Activated CD8-positive, alpha-beta memory T cell treated with anti-CD3 and anti-CD28 coated beads, Interleukin-2, amount 10 ng/mL, durations not matched to agents 7 days and 5 days (primary cell): ENCODE measurements around the gene CSDE1. TPM values are rescaled to one million over a fixed set of nuclear protein-coding genes. Genes with fewer than 3 reads are reported as not detected.
"Not testable (repeated sequence)": the region's sequence is repeated elsewhere in the genome, so short reads cannot be mapped to it uniquely, and the experiment has no call there.

Source experiments
- ATAC-seq: fragments of 150-1000 bp; cut with Tn5 transposase; one replicate; pipeline ENCODE4 v1.10.0; 2021; ENCODE audit warnings: moderate library complexity
- CTCF ChIA-PET: fragments of 350-600 bp; sonication (Branson Sonifier 250); formaldehyde crosslinking; loops from one replicate; lab custom pipeline; 2021; ENCODE audit warnings: antibody characterized with exemption; lab: Charles Lee
- DNase-seq: peaks from one replicate; pipeline ENCODE4 v3.0.0-alpha.2; 2020
- H3K27ac Mint-ChIP-seq: one replicate; pipeline ENCODE4 v1.8.0; 2021; ENCODE audit warnings: mild to moderate bottlenecking, mixed read lengths
- H3K27me3 Mint-ChIP-seq: one replicate; pipeline ENCODE4 v1.8.0; 2021; ENCODE audit warnings: mixed read lengths
- H3K36me3 Mint-ChIP-seq: one replicate; pipeline ENCODE4 v1.8.0; 2021; ENCODE audit warnings: mild to moderate bottlenecking, mixed read lengths
- H3K4me1 Mint-ChIP-seq: one replicate; pipeline ENCODE4 v1.8.0; 2021; ENCODE audit warnings: mixed read lengths
- H3K4me3 Mint-ChIP-seq: one replicate; pipeline ENCODE4 v1.8.0; 2021; ENCODE audit warnings: mild to moderate bottlenecking, moderate library complexity, mixed read lengths
- H3K9me3 Mint-ChIP-seq: one replicate; pipeline ENCODE4 v1.8.0; 2022; ENCODE audit warnings: low read depth, mixed read lengths
- total RNA-seq, 2 experiments: library from RNA; stranded (reverse); gene quantifications; one replicate each; pipeline ENCODE4 v1.2.3, GENCODE V29; 2021

The CSDE1 gene
- 100 to 1,000 TPM; 331 to 410 TPM for total RNA-seq

GRCh38 chr1:114757455-114758255, at the start of gene CSDE1:
CSDE1 (minus strand) TSS chr1:114757984; CDS start chr1:114739890, 18,094 bp downstream.
- Mint-ChIP-seq H3K4me1 (peaks cover 47% of the 10 kb centered on the region), H3K36me3 (peaks cover 23% of the 10 kb centered on the region), H3K4me3 (peak within 1 kb of the TSS; percentile 97), H3K27ac (peak within 1 kb of the TSS; percentile 99), H3K27me3 (no peaks in the 10 kb centered on the region), H3K9me3 (peaks cover 3% of the 10 kb centered on the region)
- CTCF ChIA-PET = interaction anchor here (0.8 to 1.5 kb wide), 3 partner anchors 12 to 41 kb away, joined by 3 to 8 read pairs (median 4); partner anchors contain the start of gene NRAS
- DNase-seq (peak; percentile 98), ATAC-seq (peak; percentile 86)

GRCh38 chr1:114804449-114804848, 46.7 kb upstream of the CSDE1 start:
- H3K9me3 Mint-ChIP-seq, ATAC-seq, H3K36me3 Mint-ChIP-seq, H3K4me3 Mint-ChIP-seq, H3K4me1 Mint-ChIP-seq, DNase-seq, CTCF ChIA-PET, H3K27me3 Mint-ChIP-seq, H3K27ac Mint-ChIP-seq: not testable (repeated sequence)

DNA sequence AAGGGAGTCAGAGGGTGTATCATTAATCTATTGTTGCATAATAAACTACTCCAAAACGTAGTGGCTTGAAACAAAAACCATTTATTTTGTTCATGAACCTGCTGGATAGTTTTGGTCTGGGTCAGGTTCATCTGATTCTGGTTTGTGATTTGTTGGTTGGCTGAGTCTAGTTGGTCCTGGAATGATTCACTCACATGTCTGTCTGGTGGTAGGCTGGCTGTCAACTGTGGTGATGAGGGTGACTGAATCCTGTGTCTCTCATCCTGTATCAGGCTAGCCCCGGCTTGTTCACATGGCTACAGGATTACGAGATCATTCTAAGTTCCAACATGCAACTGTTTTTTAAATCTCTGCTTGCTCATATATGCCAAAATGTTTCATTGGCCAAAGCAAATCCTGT, 45.2 kb upstream of the CSDE1 start:
- H3K27ac Mint-ChIP-seq = no peak overlapping the region
- ATAC-seq (no peak), DNase-seq (peak; percentile 44)
- no peaks in the 10 kb centered on the region for H3K9me3 Mint-ChIP-seq
- H3K36me3 Mint-ChIP-seq = no peaks in the 10 kb centered on the region
- CTCF ChIA-PET = no interaction called here
- H3K4me1 Mint-ChIP-seq = peaks cover 5% of the 10 kb centered on the region
- no peak overlapping the region for H3K4me3 Mint-ChIP-seq
- H3K27me3 Mint-ChIP-seq = peaks cover 4% of the 10 kb centered on the region

GRCh38 chr1:114794038-114794437, 36.3 kb upstream of the CSDE1 start:
- H3K4me1 Mint-ChIP-seq = no peaks in the 10 kb centered on the region
- CTCF ChIA-PET = no interaction called here

DNA sequence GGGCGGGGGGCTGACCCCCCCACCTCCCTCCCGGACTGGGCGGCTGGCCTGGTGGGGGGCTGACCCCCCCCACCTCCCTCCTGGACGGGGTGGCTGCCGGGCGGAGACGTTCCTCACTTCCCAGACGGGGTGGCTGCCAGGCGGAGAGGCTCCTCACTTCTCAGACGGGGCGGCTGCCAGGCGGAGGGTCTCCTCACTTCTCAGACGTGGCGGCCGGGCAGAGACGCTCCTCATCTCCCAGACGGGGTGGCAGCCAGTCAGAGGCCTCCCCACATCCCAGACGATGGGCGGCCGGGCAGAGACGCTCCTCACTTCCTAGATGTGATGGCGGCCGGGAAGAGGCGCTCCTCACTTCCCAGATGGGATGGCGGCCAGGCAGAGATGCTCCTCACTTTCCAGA, 32.8 kb upstream of the CSDE1 start:
- DNase-seq, H3K9me3 Mint-ChIP-seq, CTCF ChIA-PET, H3K36me3 Mint-ChIP-seq, ATAC-seq, H3K27ac Mint-ChIP-seq, H3K4me1 Mint-ChIP-seq, H3K4me3 Mint-ChIP-seq: not testable (repeated sequence)
- H3K27me3 Mint-ChIP-seq = peaks cover 46% of the 10 kb centered on the region

More at GRCh38 chr1:114794038-114794437, 36.3 kb upstream of the CSDE1 start:
- peaks cover 33% of the 10 kb centered on the region for H3K27me3 Mint-ChIP-seq
- H3K4me3 Mint-ChIP-seq = no peak overlapping the region
- H3K27ac Mint-ChIP-seq = no peak overlapping the region
- H3K9me3 Mint-ChIP-seq = no peaks in the 10 kb centered on the region
- no peaks in the 10 kb centered on the region for H3K36me3 Mint-ChIP-seq
- no peak for DNase-seq
- no peak for ATAC-seq

GRCh38 chr1:114786440-114786839, 28.7 kb upstream of the CSDE1 start:
- ATAC-seq, H3K9me3 Mint-ChIP-seq, H3K36me3 Mint-ChIP-seq, H3K4me1 Mint-ChIP-seq, CTCF ChIA-PET, DNase-seq, H3K27ac Mint-ChIP-seq, H3K4me3 Mint-ChIP-seq: not testable (repeated sequence)
- H3K27me3 Mint-ChIP-seq = peaks cover 49% of the 10 kb centered on the region

DNA sequence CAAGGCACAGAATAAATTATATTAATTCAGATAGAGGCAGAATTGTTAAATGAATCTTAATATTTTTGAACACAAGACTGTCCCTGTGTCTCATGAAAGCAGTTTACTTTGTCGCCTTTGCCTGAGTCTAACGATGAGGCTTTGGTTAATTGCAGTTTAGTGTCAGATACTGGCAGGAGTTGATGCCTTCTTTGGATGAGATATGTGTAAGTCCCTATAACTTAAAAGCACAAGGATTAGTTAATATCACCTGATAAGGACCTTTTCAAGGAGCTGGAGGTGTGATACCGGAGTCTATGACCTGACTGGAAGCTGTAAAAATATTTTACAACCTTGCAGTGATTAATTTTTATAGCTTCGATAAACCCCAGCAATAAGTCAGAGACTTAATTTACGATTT, 24.7 kb upstream of the CSDE1 start:
- H3K9me3 Mint-ChIP-seq = peaks cover 5% of the 10 kb centered on the region
- H3K27ac Mint-ChIP-seq = no peak overlapping the region
- CTCF ChIA-PET = interaction anchor here (1.0 kb wide), 2 partner anchors 13 to 75 kb away, joined by 3 read pairs; no protein-coding TSS in a partner anchor
- H3K36me3 Mint-ChIP-seq = peaks cover 19% of the 10 kb centered on the region
- ATAC-seq (no peak), DNase-seq (no peak)
- peaks cover 33% of the 10 kb centered on the region for H3K27me3 Mint-ChIP-seq
- H3K4me3 Mint-ChIP-seq = no peak overlapping the region
- H3K4me1 Mint-ChIP-seq = peaks cover 22% of the 10 kb centered on the region

DNA sequence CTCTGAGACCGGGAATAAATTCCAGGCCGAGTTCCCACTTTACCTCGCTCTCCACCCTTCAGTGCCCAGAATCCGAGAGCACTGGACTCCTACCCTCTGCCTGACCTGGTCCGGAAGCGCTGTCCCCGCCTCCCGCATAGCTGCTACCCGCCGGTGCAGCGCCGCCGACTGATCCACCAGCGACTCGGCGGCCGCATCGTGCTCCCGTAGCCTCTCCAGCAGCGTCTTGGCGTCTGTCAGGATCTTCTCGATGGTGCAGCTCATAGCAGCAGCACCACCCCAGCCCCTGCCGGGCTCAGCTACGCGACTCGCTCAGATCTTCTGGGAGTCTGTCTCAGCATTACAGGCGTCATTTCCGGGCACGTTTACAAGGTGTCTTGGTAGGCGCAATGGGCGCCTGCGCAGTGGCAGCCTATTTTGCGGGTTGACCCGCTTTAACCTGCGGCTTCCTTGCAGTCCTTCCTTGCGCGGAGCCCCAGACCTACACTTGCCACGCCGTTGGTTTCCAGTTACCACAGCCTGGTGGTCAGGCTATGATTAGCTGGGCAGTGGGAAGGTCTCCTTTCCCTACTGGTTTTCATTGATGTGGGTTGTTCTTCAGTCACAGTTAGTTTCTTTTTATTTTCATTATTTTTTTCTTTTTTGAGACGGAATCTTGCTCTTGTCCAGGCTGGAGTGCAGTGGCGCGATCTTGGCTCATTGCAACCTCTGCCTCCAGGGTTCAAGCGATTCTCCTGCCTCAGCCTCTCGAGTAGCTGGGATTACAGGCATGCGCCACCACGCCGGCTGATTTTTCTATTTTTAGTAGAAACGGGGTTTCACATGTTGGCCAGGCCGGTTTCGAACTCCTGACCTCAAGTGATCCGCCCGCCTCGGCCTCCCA, 22.8 kb upstream of the CSDE1 start, which contains the start of gene SIKE1:
Gene SIKE1, minus strand, starts transcription at position 342 of the 883 bp plus-strand sequence. Its CDS starts 78 bp downstream, at position 264.
- Mint-ChIP-seq H3K27me3 (peaks cover 16% of the 10 kb centered on the region), H3K9me3 (no peaks in the 10 kb centered on the region), H3K36me3 (peaks cover 31% of the 10 kb centered on the region), H3K27ac (peak within 1 kb of the TSS; percentile 99), H3K4me1 (peaks cover 22% of the 10 kb centered on the region), H3K4me3 (peak within 1 kb of the TSS; percentile 100)
- CTCF ChIA-PET = interaction anchor here (1.2 kb wide), 1 partner anchor 16 kb away, joined by 3 read pairs; no protein-coding TSS in a partner anchor
- DNase-seq = peak; percentile 98
- ATAC-seq = peak; percentile 98

GRCh38 chr1:114779722-114780121, 21.9 kb upstream of the CSDE1 start:
- H3K4me3 Mint-ChIP-seq = peak overlapping the region; percentile 100
- peak overlapping the region; percentile 99 for H3K27ac Mint-ChIP-seq
- H3K36me3 Mint-ChIP-seq = peaks cover 33% of the 10 kb centered on the region
- H3K27me3 Mint-ChIP-seq = peaks cover 10% of the 10 kb centered on the region
- no peaks in the 10 kb centered on the region for H3K9me3 Mint-ChIP-seq
- H3K4me1 Mint-ChIP-seq = peaks cover 22% of the 10 kb centered on the region
- CTCF ChIA-PET = interaction anchor here (1.2 kb wide), 1 partner anchor 15 kb away, joined by 3 read pairs; no protein-coding TSS in a partner anchor
- no peak for ATAC-seq
- no peak for DNase-seq

- H3K27ac Mint-ChIP-seq, CTCF ChIA-PET, DNase-seq, ATAC-seq, H3K27me3 Mint-ChIP-seq, H3K4me3 Mint-ChIP-seq, H3K9me3 Mint-ChIP-seq: not testable (repeated sequence)
- peaks cover 40% of the 10 kb centered on the region for H3K36me3 Mint-ChIP-seq
- H3K4me1 Mint-ChIP-seq = peaks cover 22% of the 10 kb centered on the region
Observed at GRCh38 chr1:114776726-114777125, 18.9 kb upstream of the CSDE1 start.

GRCh38 chr1:114771992-114772391, 14.2 kb upstream of the CSDE1 start:
- H3K36me3 Mint-ChIP-seq = peaks cover 24% of the 10 kb centered on the region
- DNase-seq = no peak
- H3K27me3 Mint-ChIP-seq = no peaks in the 10 kb centered on the region
- H3K4me3 Mint-ChIP-seq = no peak overlapping the region
- CTCF ChIA-PET = no interaction called here
- no peaks in the 10 kb centered on the region for H3K4me1 Mint-ChIP-seq
- no peak for ATAC-seq
- no peak overlapping the region for H3K27ac Mint-ChIP-seq
- H3K9me3 Mint-ChIP-seq = no peaks in the 10 kb centered on the region

GRCh38 chr1:114770989-114771388, 13.2 kb upstream of the CSDE1 start:
- CTCF ChIA-PET = no interaction called here
- Mint-ChIP-seq H3K9me3 (no peaks in the 10 kb centered on the region), H3K36me3 (peaks cover 17% of the 10 kb centered on the region), H3K4me3 (no peak overlapping the region), H3K4me1 (no peaks in the 10 kb centered on the region), H3K27ac (no peak overlapping the region), H3K27me3 (no peaks in the 10 kb centered on the region)
- no peak for ATAC-seq
- no peak for DNase-seq

DNA sequence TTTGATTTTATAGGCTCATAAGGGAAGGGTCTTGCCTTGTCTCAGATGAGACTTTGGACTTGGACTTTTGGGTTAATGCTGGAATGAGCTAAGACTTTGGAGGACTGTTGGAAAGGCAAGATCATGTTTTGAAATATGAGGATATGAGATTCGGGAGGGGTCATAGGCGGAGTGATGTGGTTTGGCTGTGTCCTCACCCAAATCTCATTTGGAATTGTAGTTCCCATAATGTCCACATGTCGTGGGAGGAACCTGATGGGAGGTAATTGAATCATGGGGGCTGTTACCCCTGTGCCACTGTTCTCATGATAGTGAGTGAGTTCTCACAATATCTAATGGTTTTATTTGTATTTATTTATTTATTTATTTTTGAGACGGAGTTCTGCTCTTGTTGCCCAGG, 6.9 kb upstream of the CSDE1 start:
- H3K9me3 Mint-ChIP-seq = no peaks in the 10 kb centered on the region
- H3K4me1 Mint-ChIP-seq = peaks cover 2% of the 10 kb centered on the region
- CTCF ChIA-PET = interaction anchor here (1.3 to 1.6 kb wide), 2 partner anchors 10 to 16 kb away, joined by 3 read pairs; partner anchors contain the start of gene SIKE1
- no peak overlapping the region for H3K27ac Mint-ChIP-seq
- no peak overlapping the region for H3K4me3 Mint-ChIP-seq
- no peak for DNase-seq
- no peaks in the 10 kb centered on the region for H3K27me3 Mint-ChIP-seq
- ATAC-seq = no peak
- H3K36me3 Mint-ChIP-seq = peaks cover 1% of the 10 kb centered on the region
